Left lung (tissue), 10 donors: ENCODE measurements around the gene CIDEB. TPM values are rescaled to one million over a fixed set of nuclear protein-coding genes. Genes with fewer than 3 reads are reported as not detected.

Source experiments
- ATAC-seq: fragments of 200-7000 bp; cut with Tn5 transposase; one replicate; pipeline ENCODE4 v1.9.1; 2020; ENCODE audit warnings: moderate library complexity
- DNase-seq, 4 donors: peaks; one replicate each; pipeline ENCODE4 v3.0.0-alpha.2; 2013 to 2020
- H3K27ac ChIP-seq, 2 donors: fragments of 200-600 bp; sonication (generic) in 1 of 2; one replicate each; pipeline versions ENCODE4 v1.5.0 to v1.8.0; 2020 to 2021
- H3K27me3 ChIP-seq, 2 donors: fragments of 200-600 bp; sonication (generic) in 1 of 2; one replicate each; pipeline versions ENCODE4 v1.5.0 to v1.8.0; 2020 to 2021
- H3K36me3 ChIP-seq, 2 donors: fragments of 200-600 bp; sonication (generic) in 1 of 2; one replicate each; pipeline versions ENCODE4 v1.5.0 to v1.8.0; 2020 to 2021
- H3K4me1 ChIP-seq, 2 donors: fragments of 200-600 bp; one replicate each; pipeline ENCODE4 v1.8.0; 2021
- H3K4me3 ChIP-seq, 2 donors: fragments of 200-600 bp; sonication (generic) in 1 of 2; one replicate each; pipeline versions ENCODE4 v1.5.0 to v1.8.0; 2020 to 2021; ENCODE audit warnings: mild to moderate bottlenecking in 1 of 2
- H3K9me3 ChIP-seq, 2 donors: fragments of 200-600 bp; sonication (generic) in 1 of 2; one replicate each; pipeline versions ENCODE4 v1.5.0 to v1.8.0; 2020 to 2021
- CTCF ChIP-seq, 2 donors: fragments of 200-600 bp; sonication (generic) in 1 of 2; IDR thresholded peaks; one replicate each; pipeline versions ENCODE4 v1.5.0 to v1.8.0; 2021; ENCODE audit warnings: antibody characterized with exemption in 2 of 2
- intact Hi-C, 2 donors: fragments of 100-400 bp; cut with DNase I; formaldehyde crosslinking; loops; one replicate each; pipeline versions ENCODE4 v1.11.2 to v1.14.2; 2022
- polyA plus RNA-seq, 6 donors: library from polyadenylated mRNA; unstranded; fragments of 120-200 nt; gene quantifications; one replicate each; pipeline ENCODE4 v1.2.1, GENCODE V29; 2013; ENCODE audit not compliant: insufficient read length in 6 of 6
- total RNA-seq, 2 donors: library from RNA; stranded (reverse); fragmentation: NEBNext Ultra II Directional; extraction: Animal tissue kit (Norgen Biotek cat#: 25700); gene quantifications; one replicate each; pipeline ENCODE4 v1.2.1, GENCODE V29; 2021
- donor health status: DM: no; HTN: yes; CAD: no.
- donor health status: DM: no; HTN: no; CAD: no.

CIDEB gene
- total and polyA plus RNA-seq, 8 donors: 9.2 to 22.7 (median 13.9) TPM

GRCh38 chr14:24353559-24354481 is 46.0 kb upstream of the CIDEB start:
- no peak overlapping the region for H3K4me3 ChIP-seq
- no peak for DNase-seq
- peak overlapping the region; percentile 56 to 60 for H3K27ac ChIP-seq
- intact Hi-C loops: no loop called here
- peaks cover 4 to 24% of the 10 kb centered on the region in 2 donors for H3K4me1 ChIP-seq
- no peak for TF ChIP-seq CTCF (IDR thresholded peaks at IDR 0.05)
- H3K9me3 ChIP-seq: no peaks in the 10 kb centered on the region
- peak; percentile 29 for ATAC-seq
- no peaks in the 10 kb centered on the region for H3K27me3 ChIP-seq
- H3K36me3 ChIP-seq: no peaks in the 10 kb centered on the region

GRCh38 chr14:24351517-24351916 is 43.7 kb upstream of the CIDEB start:
- TF ChIP-seq CTCF (IDR thresholded peaks at IDR 0.05): no peak
- intact Hi-C loops: no loop called here
- peak overlapping the region in 1 of 2 donors; percentile 51 for H3K27ac ChIP-seq
- no peak for DNase-seq
- ATAC-seq: peak; percentile 75
- H3K4me3 ChIP-seq: no peak overlapping the region
- no peaks in the 10 kb centered on the region for H3K27me3 ChIP-seq
- H3K36me3 ChIP-seq: no peaks in the 10 kb centered on the region
- peaks cover 4 to 24% of the 10 kb centered on the region in 2 donors for H3K4me1 ChIP-seq
- H3K9me3 ChIP-seq: no peaks in the 10 kb centered on the region

GRCh38 chr14:24349742-24350141 is 42.0 kb upstream of the CIDEB start:
- H3K27me3 ChIP-seq: no peaks in the 10 kb centered on the region
- peaks cover 4 to 19% of the 10 kb centered on the region in 2 donors for H3K4me1 ChIP-seq
- TF ChIP-seq CTCF (IDR thresholded peaks at IDR 0.05): no peak
- H3K4me3 ChIP-seq: no peak overlapping the region
- DNase-seq: no peak
- H3K27ac ChIP-seq: no peak overlapping the region
- ATAC-seq: no peak
- H3K36me3 ChIP-seq: no peaks in the 10 kb centered on the region
- H3K9me3 ChIP-seq: no peaks in the 10 kb centered on the region
- intact Hi-C loops: no loop called here

GRCh38 chr14:24348186-24348585 is 40.4 kb upstream of the CIDEB start:
- TF ChIP-seq CTCF (IDR thresholded peaks at IDR 0.05): no peak
- peaks cover 0 to 8% of the 10 kb centered on the region in 2 donors for H3K4me1 ChIP-seq
- DNase-seq (no peak), ATAC-seq (no peak)
- intact Hi-C loops: no loop called here
- H3K27me3 ChIP-seq: no peaks in the 10 kb centered on the region
- H3K4me3 ChIP-seq: no peak overlapping the region
- no peaks in the 10 kb centered on the region for H3K36me3 ChIP-seq
- H3K27ac ChIP-seq: no peak overlapping the region
- H3K9me3 ChIP-seq: no peaks in the 10 kb centered on the region

GRCh38 chr14:24347134-24347533 is 39.4 kb upstream of the CIDEB start:
- intact Hi-C loops: no loop called here
- Histone ChIP-seq H3K27ac (no peak overlapping the region), H3K36me3 (no peaks in the 10 kb centered on the region), H3K4me1 (peaks cover 0 to 6% of the 10 kb centered on the region in 2 donors), H3K4me3 (no peak overlapping the region), H3K9me3 (no peaks in the 10 kb centered on the region), H3K27me3 (no peaks in the 10 kb centered on the region)
- DNase-seq (no peak), ATAC-seq (no peak)
- no peak for TF ChIP-seq CTCF (IDR thresholded peaks at IDR 0.05)
